ENCODE data around the gene MAGEB16. TPM values are rescaled to one million over a fixed set of nuclear protein-coding genes. Genes with fewer than 3 reads are reported as not detected.

MAGEB16 gene
- polyA plus RNA-seq, 1 donor (not counting 4 experiments of a cell fraction or from before 2014, with no cell fraction given) = not detected

- no peaks in the 10 kb centered on the region for H4K20me1 ChIP-seq (ENCODE audit: control insufficient read depth, extremely low read depth, insufficient read depth, low read length)
- no peak for TF ChIP-seq CTCF (optimal IDR thresholded peaks at IDR 0.05 in 1 of 3, IDR thresholded peaks at IDR 0.05 in 1 of 3, conservative IDR thresholded peaks at IDR 0.05 in 1 of 3; ENCODE audit: extremely low read depth in 1 of 3, insufficient read depth in 2 of 3, low read length in 3 of 3)
- no peak for TF ChIP-seq EZH2 (IDR thresholded peaks at IDR 0.05; ENCODE audit: low read length)
- no peak overlapping the region for H3K27ac ChIP-seq (ENCODE audit: control insufficient read depth, insufficient read depth, low read length)
- H2AFZ ChIP-seq (ENCODE audit: control insufficient read depth, low read length) = no peak overlapping the region
- H3K4me2 ChIP-seq (ENCODE audit: control insufficient read depth, extremely low read depth, insufficient read depth, low read depth, low read length) = no peak overlapping the region
- H3K4me3 ChIP-seq (ENCODE audit: control insufficient read depth in 2 of 3, extremely low read depth in 1 of 3, insufficient read depth in 2 of 3, low read depth in 1 of 3, low read length in 3 of 3) = no peak overlapping the region
- no peaks in the 10 kb centered on the region for H3K9me3 ChIP-seq (ENCODE audit: control insufficient read depth, low read depth, low read length)
- no peaks in the 10 kb centered on the region for H3K9me1 ChIP-seq (ENCODE audit: control insufficient read depth, extremely low read depth, insufficient read depth, low read length)
- H3K4me1 ChIP-seq (ENCODE audit: control insufficient read depth, extremely low read depth, insufficient read depth, low read length) = no peaks in the 10 kb centered on the region
- H3K27me3 ChIP-seq (ENCODE audit: control insufficient read depth, extremely low read depth, insufficient read depth, low read length) = no peaks in the 10 kb centered on the region
- dilution Hi-C loops (cut with MboI; ENCODE audit: extremely low pct_ligation_motif_present, low sequenced_read_pairs) = no loop called here
- FAIRE-seq = no peak
- H3K79me2 ChIP-seq (ENCODE audit: control insufficient read depth, insufficient read depth, low read length) = no peaks in the 10 kb centered on the region
- no peaks in the 10 kb centered on the region for H3K36me3 ChIP-seq (ENCODE audit: control insufficient read depth in 2 of 2, extremely low read depth in 1 of 2, insufficient read depth in 2 of 2, low read length in 2 of 2)
- no peak for DNase-seq (ENCODE audit: low read depth, low spot score)
- H3K9ac ChIP-seq (ENCODE audit: control insufficient read depth, extremely low read depth, insufficient read depth, low read length) = no peak overlapping the region
Observed at GRCh38 chrX:35847736-35848135, 49.6 kb downstream of the MAGEB16 start.

Other genes starting within 250 kb of the MAGEB16 start
- under 0.01 TPM in 1 of 3 replicates, not detected in the others for gene CFAP47, start 121.4 kb downstream of the MAGEB16 start, polyA plus RNA-seq